Lower leg skin (tissue), 3 donors: ENCODE measurements around the gene CHMP3.

Experiments used
- POLR2A ChIP-seq, 2 donors: fragments of 450-650 bp; IDR thresholded peaks; one replicate each; pipeline ENCODE4 v1.6.1; 2016 to 2017; ENCODE audit warnings: antibody characterized with exemption in 2 of 2, mild to moderate bottlenecking in 1 of 2, moderate library complexity in 1 of 2
- TF ChIP-seq, protein P1 (sequence below), 3 donors: fragments of 450-650 bp; IDR thresholded peaks; one replicate each; pipeline ENCODE4 v1.5.1; 2016; ENCODE audit warnings: antibody characterized with exemption in 3 of 3, mild to moderate bottlenecking in 3 of 3, moderate library complexity in 2 of 3

GRCh38 chr2:86518481-86518880 is 44.8 kb downstream of the CHMP3 start:
- TF ChIP-seq POLR2A (IDR thresholded peaks at IDR 0.05) = no peak
- TF ChIP-seq, protein P1, sequence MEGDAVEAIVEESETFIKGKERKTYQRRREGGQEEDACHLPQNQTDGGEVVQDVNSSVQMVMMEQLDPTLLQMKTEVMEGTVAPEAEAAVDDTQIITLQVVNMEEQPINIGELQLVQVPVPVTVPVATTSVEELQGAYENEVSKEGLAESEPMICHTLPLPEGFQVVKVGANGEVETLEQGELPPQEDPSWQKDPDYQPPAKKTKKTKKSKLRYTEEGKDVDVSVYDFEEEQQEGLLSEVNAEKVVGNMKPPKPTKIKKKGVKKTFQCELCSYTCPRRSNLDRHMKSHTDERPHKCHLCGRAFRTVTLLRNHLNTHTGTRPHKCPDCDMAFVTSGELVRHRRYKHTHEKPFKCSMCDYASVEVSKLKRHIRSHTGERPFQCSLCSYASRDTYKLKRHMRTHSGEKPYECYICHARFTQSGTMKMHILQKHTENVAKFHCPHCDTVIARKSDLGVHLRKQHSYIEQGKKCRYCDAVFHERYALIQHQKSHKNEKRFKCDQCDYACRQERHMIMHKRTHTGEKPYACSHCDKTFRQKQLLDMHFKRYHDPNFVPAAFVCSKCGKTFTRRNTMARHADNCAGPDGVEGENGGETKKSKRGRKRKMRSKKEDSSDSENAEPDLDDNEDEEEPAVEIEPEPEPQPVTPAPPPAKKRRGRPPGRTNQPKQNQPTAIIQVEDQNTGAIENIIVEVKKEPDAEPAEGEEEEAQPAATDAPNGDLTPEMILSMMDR (IDR thresholded peaks at IDR 0.05) = no peak
